ENCODE measurements around the gene NUCB2.

Gene NUCB2

DNA sequence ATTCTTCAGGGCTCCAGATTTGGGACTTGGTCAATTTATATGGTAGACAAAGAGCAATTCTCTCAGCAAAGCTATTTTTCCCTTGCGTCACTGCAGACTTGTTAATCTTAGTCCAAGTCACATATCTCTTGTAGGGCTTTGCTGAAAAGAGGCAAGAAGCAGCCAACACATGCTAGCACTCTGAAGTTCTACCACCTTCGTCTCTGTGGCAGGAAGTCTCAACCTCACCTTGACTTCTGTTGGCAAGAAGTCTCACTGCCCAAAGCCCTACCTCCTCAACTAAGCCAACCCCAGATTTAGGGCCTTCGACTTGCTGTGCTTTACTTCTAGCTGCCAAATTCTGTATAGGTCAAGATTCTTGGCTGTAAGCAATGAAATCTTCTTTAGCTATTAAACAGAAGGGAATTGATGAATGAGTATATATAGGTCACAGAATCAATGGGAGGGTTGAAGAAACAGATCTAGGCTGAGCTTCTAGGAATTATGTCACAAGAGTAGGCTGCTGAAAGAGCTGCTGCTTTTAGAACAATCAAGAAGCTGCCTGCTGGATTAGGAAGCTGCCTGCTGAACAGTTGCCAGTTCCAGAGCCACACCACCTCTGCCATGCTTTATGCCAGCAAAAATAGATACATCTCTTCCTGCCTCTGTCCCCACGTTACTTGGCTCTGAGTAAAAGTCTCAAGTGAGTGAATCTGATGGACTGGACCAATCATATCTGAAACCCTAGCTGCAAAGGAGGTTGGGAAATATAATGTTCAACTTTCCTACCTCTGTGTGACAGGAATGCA lies 57.5 kb downstream of the NUCB2 start:
- no peak for DNase-seq (ENCODE audit: low read depth)

GRCh38 chr11:17343257-17343656 lies 66.7 kb downstream of the NUCB2 start:
- no peak for DNase-seq (ENCODE audit: low read depth)

GRCh38 chr11:17343907-17344306 lies 67.4 kb downstream of the NUCB2 start:
- DNase-seq (ENCODE audit: low read depth), result no peak

DNA sequence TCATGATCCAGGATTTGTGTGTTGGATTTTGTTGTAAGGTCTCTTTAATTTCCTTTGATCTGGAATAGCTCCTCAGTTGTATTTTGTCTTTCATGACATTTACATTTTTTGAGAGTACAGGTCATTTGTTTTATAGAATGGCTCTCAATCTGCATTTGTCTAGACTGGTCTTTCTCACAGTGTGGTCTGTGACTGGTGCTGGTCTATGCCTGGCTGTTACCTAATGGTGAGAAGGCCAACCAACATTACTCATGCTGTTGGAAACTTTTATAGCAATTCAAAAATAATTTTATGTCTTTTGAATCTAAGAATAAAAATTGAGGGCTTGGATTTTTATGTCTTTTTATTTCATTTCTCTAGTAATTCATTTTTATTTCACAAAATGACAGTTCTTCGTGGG lies 71.1 kb downstream of the NUCB2 start:
- no peak for DNase-seq (ENCODE audit: low read depth)

GRCh38 chr11:17350455-17351171 lies 74.1 kb downstream of the NUCB2 start:
- no peak for DNase-seq (ENCODE audit: low read depth)

GRCh38 chr11:17351172-17351509 lies 74.6 kb downstream of the NUCB2 start:
- DNase-seq (ENCODE audit: low read depth), result no peak

- DNase-seq (ENCODE audit: low read depth), result peak; percentile 39
These were observed 75.1 kb downstream of the NUCB2 start, which contains the start of gene NCR3LG1 for GRCh38 chr11:17351510-17352176. Gene NCR3LG1 (plus strand): TSS chr11:17351800. CDS start chr11:17351970, 170 bp downstream.

DNA sequence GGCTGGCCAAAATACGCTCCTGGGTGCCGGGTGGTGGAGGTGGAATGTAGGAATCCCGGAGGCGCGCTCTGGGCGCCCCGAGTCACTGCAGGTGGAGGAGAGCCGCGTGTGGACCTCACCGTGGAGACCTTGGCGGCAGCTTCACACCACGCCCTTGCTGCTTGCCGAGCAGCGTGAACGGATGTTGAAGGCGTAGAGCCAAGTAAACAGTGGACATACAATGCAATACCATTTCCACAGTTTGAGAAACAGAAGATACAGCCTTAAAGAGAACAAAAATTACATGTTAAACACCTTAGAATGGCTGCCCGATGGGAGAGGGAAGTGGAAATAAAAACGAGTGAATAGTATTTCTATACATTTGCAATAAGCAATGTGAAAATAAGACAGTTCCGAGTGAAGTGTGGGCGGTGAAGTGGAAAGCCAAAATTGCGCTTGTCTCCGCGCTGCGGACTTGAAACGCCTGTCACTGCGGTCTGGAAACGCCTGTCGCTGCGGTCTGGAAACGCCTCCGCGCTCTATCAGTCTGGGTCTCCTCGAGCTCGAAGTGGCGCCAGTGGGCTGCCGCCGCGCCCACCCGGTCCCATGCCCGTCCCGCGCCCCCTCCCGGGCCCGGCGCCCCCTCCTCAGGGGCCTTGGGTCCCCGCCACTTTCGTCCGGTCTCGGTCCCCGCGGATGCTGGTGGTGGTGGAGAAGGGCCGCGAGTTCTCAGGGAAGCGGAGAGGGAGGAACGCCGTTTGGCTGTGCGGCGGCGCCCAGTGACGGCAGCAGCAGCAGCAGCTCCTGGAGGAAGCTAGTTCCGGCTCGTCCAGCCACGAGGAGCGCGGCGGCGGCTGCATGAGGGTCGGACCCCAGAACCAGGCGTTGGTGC lies 76.6 kb downstream of the NUCB2 start:
- peak; percentile 27 for DNase-seq (ENCODE audit: low read depth)

DNA sequence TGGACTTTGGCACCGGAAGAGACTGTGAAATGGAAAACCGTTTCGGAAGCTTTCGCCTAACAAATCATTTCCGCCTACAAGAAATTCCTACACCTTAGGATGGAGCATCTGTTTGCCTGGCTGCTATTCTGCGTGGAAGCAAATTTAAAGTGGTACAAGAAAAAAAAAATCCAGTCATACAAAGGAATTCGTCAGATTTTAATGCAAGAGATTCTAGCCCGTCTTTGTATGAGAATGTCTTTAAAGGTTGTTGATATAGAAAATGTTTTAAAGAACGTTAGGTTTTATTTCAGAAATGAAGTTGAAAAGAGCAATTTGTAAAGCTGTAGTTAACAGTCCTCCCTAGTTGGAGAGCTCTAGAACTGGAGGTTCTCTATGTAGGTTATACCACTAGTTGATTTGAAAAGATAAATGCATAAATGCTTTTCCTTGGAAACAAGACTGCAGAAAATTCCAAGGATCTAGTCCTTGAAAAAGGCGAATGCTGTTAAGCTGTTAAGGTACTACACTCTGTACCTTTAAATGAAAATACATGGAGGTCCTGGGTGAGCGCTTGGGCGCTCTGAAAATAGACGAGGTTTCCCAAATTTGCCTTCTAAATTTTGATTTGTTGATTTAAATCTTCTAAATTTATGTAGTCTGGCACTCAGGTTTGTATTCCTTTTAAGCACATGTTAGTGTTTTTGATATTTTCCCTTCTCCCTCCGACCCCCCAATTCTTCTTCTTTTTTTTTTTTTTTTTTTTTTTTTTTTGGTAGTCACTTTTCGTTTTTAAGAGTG lies 77.5 kb downstream of the NUCB2 start:
- DNase-seq (ENCODE audit: low read depth), result no peak

DNA sequence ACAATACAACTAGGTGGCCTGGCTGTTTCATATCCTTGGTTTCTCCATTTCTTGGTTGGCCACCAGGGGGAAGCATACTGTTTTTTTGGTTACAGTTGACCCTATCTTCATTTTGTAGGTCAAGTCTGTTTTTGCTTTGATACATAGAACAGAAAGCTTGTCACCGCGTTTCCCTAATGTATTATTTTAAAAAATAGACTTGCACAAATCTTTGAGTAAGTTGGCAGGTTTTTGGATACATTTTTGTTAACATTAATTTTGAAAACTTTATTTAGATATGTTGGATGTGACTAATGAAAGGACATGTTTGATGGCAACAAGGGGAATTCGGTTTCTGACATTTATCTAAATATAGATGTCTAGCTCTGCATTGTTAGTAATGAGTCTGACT lies 78.1 kb downstream of the NUCB2 start:
- peak; percentile 47 for DNase-seq (ENCODE audit: low read depth)

DNA sequence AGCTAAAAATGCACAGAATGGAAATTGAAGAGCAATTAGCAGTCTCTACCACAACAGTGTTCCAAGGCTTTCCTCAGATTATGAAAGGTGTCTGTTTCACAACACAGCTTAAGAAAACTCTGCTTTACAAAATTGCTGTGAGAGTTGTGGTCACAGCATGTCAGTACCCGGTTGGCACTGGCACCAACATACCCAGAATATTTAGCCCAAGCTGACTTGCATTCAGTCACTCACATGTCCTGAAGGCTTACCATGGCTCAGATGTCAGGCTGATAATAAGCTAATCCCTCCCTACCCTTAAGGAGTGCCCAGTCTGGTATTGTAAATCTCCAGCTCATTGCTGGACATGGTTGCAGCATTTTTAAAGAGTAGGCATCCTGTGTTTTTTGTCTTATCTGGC lies 90.0 kb downstream of the NUCB2 start:
- DNase-seq (ENCODE audit: low read depth), result no peak

GRCh38 chr11:17368551-17368950 lies 92.0 kb downstream of the NUCB2 start:
- DNase-seq (ENCODE audit: low read depth), result no peak

GRCh38 chr11:17369094-17369493 lies 92.6 kb downstream of the NUCB2 start:
- no peak for DNase-seq (ENCODE audit: low read depth)

- DNase-seq (ENCODE audit: low read depth), result no peak
These were observed 93.2 kb downstream of the NUCB2 start for GRCh38 chr11:17369684-17370243.

DNA sequence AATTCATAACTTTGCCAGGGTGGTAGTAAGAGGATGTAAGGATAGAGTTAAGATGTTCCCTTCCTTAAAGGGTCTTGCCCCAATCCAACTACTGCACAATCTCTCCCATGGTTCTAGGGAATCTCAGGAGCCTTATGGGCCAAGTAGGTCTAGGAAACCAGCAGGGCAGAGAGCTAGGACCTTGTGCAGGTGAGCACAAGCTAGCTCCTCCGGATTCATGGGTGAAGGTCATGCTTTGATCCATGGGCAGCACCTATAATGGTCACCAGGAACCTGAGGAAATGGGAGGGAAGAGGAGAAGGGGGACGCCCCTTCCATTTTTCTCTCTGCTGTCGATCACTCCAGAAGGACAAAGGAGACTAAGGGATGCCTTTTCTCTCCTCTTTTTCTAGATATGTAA lies 95.1 kb downstream of the NUCB2 start:
- DNase-seq (ENCODE audit: low read depth), result no peak

DNA sequence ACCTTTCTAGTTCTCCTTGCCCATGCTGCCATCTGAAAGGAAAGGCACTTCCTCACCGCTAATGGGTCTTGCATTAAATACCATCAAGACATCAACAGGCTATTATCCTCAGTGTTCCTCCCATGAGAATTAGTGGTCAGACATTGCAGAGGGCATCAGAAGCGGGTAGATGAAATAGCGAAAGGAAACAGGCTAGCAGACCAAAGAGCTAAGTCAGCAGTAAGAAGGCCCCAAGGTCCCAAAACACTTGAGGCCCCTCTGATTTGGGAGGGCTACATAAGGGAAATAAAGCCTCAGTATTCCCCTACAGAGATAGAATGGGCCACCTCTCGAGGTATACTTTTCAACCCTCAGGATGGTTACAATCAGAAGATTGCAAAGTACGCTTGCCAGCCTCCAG lies 99.0 kb downstream of the NUCB2 start:
- DNase-seq (ENCODE audit: low read depth), result no peak

GRCh38 chr11:17376493-17376892 lies 100.0 kb downstream of the NUCB2 start:
- no peak for DNase-seq (ENCODE audit: low read depth)

DNA sequence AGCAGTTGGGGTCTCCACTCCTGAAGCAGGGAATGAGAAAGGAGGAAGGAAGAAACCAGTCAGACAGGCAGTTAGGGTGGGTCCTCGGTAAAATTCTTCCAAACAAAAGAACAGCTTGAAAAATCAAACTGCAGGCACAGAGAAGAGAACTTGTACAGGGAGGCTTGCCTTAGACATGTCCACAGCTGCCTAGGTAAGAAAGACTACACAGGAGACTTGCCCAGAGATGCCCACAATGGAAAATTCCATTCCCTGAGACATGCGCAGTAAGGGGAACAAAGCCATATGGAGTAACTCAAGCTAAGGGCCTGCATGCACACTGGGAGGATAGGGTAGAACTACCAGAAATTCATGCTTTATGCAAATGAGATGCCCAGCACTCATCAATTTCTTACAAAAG lies 102.1 kb downstream of the NUCB2 start:
- no peak for DNase-seq (ENCODE audit: low read depth)

- DNase-seq (ENCODE audit: low read depth), result no peak
These were observed 103.0 kb downstream of the NUCB2 start for GRCh38 chr11:17379383-17380180.

DNA sequence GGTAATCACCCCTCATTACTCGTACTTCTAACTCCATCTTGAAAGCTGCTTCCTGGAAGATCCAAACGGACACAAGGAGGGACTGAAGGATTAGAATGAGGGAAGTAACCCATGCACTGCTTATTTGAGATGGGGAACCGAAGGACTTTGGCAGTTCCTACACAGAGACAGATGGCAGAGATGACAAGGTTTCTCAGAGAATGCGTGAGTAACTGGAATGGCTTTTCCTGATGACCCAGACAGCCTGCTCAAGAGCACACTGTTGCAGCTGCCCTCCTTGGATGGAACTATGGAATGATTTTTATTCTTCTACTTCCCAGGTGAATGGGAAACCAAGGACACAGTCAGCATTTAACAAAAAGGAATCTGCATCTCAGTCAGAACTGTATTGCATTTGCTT lies 104.6 kb downstream of the NUCB2 start:
- DNase-seq (ENCODE audit: low read depth), result no peak

Measured in activated T-cell treated with anti-CD3 and anti-CD28 coated beads for 1 hour (primary cell).